ENCODE data around the gene ARL4A. TPM values are rescaled to one million over a fixed set of nuclear protein-coding genes. Genes with fewer than 3 reads are reported as not detected.
A peak's percentile ranks its signal among the peaks of the same experiment; 100 is the strongest.

Gene ARL4A
- total and polyA plus RNA-seq, 4 experiments from 2014 or later, result 11.6 to 101 (median 35.5) TPM

- DNase-seq, result no peak
- ChIA-PET CTCF (ENCODE audit: partially characterized antibody) (interaction anchor here (0.6 kb wide), 1 partner anchor 9 kb away, joined by 3 read pairs; no protein-coding TSS in a partner anchor), POLR2A (ENCODE audit: partially characterized antibody) (no interaction called here)
- H3K36me3 ChIP-seq (ENCODE audit: insufficient read depth, low read length), result no peaks in the 10 kb centered on the region
- no peaks in the 10 kb centered on the region for H3K27me3 ChIP-seq (ENCODE audit: insufficient read depth, low read length)
- H3K4me1 ChIP-seq (ENCODE audit: insufficient read depth, low read length), result no peaks in the 10 kb centered on the region
- Mint-ChIP-seq H3K36me3 (peaks cover 0 to 4% of the 10 kb centered on the region in 2 donors), H3K4me3 (no peak overlapping the region), H3K27ac (no peak overlapping the region), H3K4me1 (peaks cover 0 to 2% (median 0%) of the 10 kb centered on the region in 4 donors), H3K9me3 (peaks cover 0 to 15% (median 7%) of the 10 kb centered on the region in 8 donors), H3K27me3 (no peaks in the 10 kb centered on the region)
- no peak overlapping the region for H3K27ac ChIP-seq (ENCODE audit: low read depth, low read length)
- no peaks in the 10 kb centered on the region for H3K9me3 ChIP-seq (ENCODE audit: control insufficient read depth in 1 of 2, low read length in 2 of 2)
- intact Hi-C loops (cut with micrococcal nuclease), result no loop called here
- no peak overlapping the region for H3K4me3 ChIP-seq (ENCODE audit: low read length in 2 of 2)
Observed at GRCh38 chr7:12701433-12701832, 14.0 kb downstream of the ARL4A start.

GRCh38 chr7:12703881-12704280, 16.4 kb downstream of the ARL4A start:
- POLR2A ChIA-PET (ENCODE audit: partially characterized antibody), result no interaction called here
- DNase-seq, result no peak
- Mint-ChIP-seq H3K9me3 (peaks cover 0 to 15% (median 7%) of the 10 kb centered on the region in 8 donors), H3K4me3 (no peak overlapping the region), H3K27me3 (no peaks in the 10 kb centered on the region), H3K36me3 (peaks cover 0 to 4% of the 10 kb centered on the region in 2 donors), H3K4me1 (peaks cover 0 to 1% (median under 1%) of the 10 kb centered on the region in 4 donors), H3K27ac (no peak overlapping the region)
- Histone ChIP-seq H3K27me3 (ENCODE audit: insufficient read depth, low read length) (no peaks in the 10 kb centered on the region), H3K4me3 (ENCODE audit: low read length in 2 of 2) (no peak overlapping the region), H3K4me1 (ENCODE audit: insufficient read depth, low read length) (no peaks in the 10 kb centered on the region), H3K9me3 (ENCODE audit: control insufficient read depth in 1 of 2, low read length in 2 of 2) (no peaks in the 10 kb centered on the region), H3K36me3 (ENCODE audit: insufficient read depth, low read length) (no peaks in the 10 kb centered on the region), H3K27ac (ENCODE audit: low read depth, low read length) (no peak overlapping the region)
- intact Hi-C loops (cut with micrococcal nuclease), result no loop called here
- CTCF ChIA-PET (ENCODE audit: partially characterized antibody), result interaction anchor here (1.5 kb wide), 1 partner anchor 18 kb away, joined by 5 read pairs; no protein-coding TSS in a partner anchor

DNA sequence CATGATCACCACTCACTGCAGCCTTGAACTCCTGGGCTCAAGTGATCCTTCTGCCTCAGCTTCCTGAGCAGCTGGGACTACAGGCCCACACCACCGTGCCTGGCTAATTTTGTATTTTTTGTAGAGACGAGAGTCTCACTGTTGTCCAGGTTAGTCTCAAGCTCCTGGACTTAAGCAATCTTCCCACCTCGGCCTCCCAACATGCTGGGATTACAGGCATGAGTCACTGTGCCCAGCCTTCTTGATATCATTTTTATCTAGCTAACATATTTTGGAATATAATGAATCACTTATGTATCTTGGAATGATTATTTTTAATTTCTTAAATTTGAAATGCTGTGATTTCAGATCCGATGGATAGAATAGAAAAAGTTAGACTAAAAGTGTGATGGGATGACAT, 18.4 kb downstream of the ARL4A start:
- Histone ChIP-seq H3K27ac (ENCODE audit: low read depth, low read length) (no peak overlapping the region), H3K9me3 (ENCODE audit: control insufficient read depth in 1 of 2, low read length in 2 of 2) (no peaks in the 10 kb centered on the region), H3K4me3 (ENCODE audit: low read length in 2 of 2) (no peak overlapping the region), H3K4me1 (ENCODE audit: insufficient read depth, low read length) (no peaks in the 10 kb centered on the region), H3K36me3 (ENCODE audit: insufficient read depth, low read length) (no peaks in the 10 kb centered on the region), H3K27me3 (ENCODE audit: insufficient read depth, low read length) (no peaks in the 10 kb centered on the region)
- Mint-ChIP-seq H3K4me1 (peaks cover 0 to 1% (median under 1%) of the 10 kb centered on the region in 4 donors), H3K9me3 (peaks cover 0 to 12% (median 7%) of the 10 kb centered on the region in 8 donors), H3K27me3 (no peaks in the 10 kb centered on the region), H3K36me3 (peaks cover 0 to 4% of the 10 kb centered on the region in 2 donors), H3K4me3 (no peak overlapping the region), H3K27ac (no peak overlapping the region)
- no peak for DNase-seq
- CTCF ChIA-PET (ENCODE audit: partially characterized antibody), result interaction anchor here (0.7 to 1.1 kb wide), 2 partner anchors 15 to 18 kb away, joined by 3 read pairs; partner anchors contain the start of gene ARL4A
- POLR2A ChIA-PET (ENCODE audit: partially characterized antibody), result no interaction called here
- intact Hi-C loops (cut with micrococcal nuclease), result no loop called here

DNA sequence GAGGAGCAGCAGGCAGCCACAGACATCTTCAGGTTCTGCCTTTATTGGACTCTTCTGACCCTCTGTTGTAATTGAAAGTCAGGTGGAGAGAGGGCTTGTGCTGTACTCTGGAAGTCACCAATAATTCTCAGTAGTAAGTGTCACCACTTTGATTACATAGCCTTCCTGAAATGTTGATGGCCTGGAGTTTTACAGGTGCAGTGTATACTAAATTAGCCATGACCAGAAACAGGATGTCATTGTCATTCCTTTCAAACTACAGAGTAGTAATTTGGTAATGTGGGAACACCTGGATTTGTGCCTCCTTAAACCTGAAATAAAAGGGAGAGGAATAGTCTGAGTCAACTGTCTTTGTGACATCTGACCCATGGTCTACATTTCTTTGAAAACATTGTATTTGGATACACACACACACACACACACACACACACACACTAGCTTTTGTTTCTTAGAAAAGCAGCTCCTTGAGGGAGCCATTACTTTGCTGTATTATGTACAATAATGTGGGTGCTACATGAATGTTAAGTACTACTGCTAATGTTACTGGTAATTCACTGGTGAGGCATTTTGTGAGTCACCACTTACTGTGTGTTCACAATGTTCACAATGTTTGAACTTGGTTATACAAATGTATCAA, 19.6 kb downstream of the ARL4A start:
- Histone ChIP-seq H3K27ac (ENCODE audit: low read depth, low read length) (no peak overlapping the region), H3K4me1 (ENCODE audit: insufficient read depth, low read length) (no peaks in the 10 kb centered on the region), H3K36me3 (ENCODE audit: insufficient read depth, low read length) (no peaks in the 10 kb centered on the region), H3K9me3 (ENCODE audit: control insufficient read depth in 1 of 2, low read length in 2 of 2) (no peaks in the 10 kb centered on the region), H3K27me3 (ENCODE audit: insufficient read depth, low read length) (no peaks in the 10 kb centered on the region), H3K4me3 (ENCODE audit: low read length in 2 of 2) (no peak overlapping the region)
- DNase-seq, result no peak
- Mint-ChIP-seq H3K4me3 (no peak overlapping the region), H3K27me3 (no peaks in the 10 kb centered on the region), H3K27ac (no peak overlapping the region), H3K9me3 (peaks cover 0 to 6% (median under 1%) of the 10 kb centered on the region in 8 donors), H3K36me3 (no peaks in the 10 kb centered on the region), H3K4me1 (peaks cover 0 to 1% (median under 1%) of the 10 kb centered on the region in 4 donors)
- ChIA-PET POLR2A (ENCODE audit: partially characterized antibody) (no interaction called here), CTCF (ENCODE audit: partially characterized antibody) (interaction anchor here (1.1 kb wide), 1 partner anchor 19 kb away, joined by 3 read pairs; the partner anchor contains the start of gene ARL4A)
- intact Hi-C loops (cut with micrococcal nuclease), result no loop called here

GRCh38 chr7:12708314-12708713, 20.9 kb downstream of the ARL4A start:
- no peaks in the 10 kb centered on the region for H3K4me1 ChIP-seq (ENCODE audit: insufficient read depth, low read length)
- intact Hi-C loops (cut with micrococcal nuclease), result no loop called here
- DNase-seq, result no peak
- H3K27me3 ChIP-seq (ENCODE audit: insufficient read depth, low read length), result no peaks in the 10 kb centered on the region
- H3K4me3 Mint-ChIP-seq, result no peak overlapping the region
- no peaks in the 10 kb centered on the region for H3K9me3 Mint-ChIP-seq
- no peak overlapping the region for H3K27ac ChIP-seq (ENCODE audit: low read depth, low read length)
- ChIA-PET CTCF (ENCODE audit: partially characterized antibody) (no interaction called here), POLR2A (ENCODE audit: partially characterized antibody) (no interaction called here)
- H3K4me3 ChIP-seq (ENCODE audit: low read length in 2 of 2), result no peak overlapping the region
- no peaks in the 10 kb centered on the region for H3K36me3 Mint-ChIP-seq
- peaks cover 0 to 1% (median under 1%) of the 10 kb centered on the region in 4 donors for H3K4me1 Mint-ChIP-seq
- H3K27ac Mint-ChIP-seq, result no peak overlapping the region
- no peaks in the 10 kb centered on the region for H3K27me3 Mint-ChIP-seq
- H3K36me3 ChIP-seq (ENCODE audit: insufficient read depth, low read length), result no peaks in the 10 kb centered on the region
- H3K9me3 ChIP-seq (ENCODE audit: control insufficient read depth in 1 of 2, low read length in 2 of 2), result no peaks in the 10 kb centered on the region

DNA sequence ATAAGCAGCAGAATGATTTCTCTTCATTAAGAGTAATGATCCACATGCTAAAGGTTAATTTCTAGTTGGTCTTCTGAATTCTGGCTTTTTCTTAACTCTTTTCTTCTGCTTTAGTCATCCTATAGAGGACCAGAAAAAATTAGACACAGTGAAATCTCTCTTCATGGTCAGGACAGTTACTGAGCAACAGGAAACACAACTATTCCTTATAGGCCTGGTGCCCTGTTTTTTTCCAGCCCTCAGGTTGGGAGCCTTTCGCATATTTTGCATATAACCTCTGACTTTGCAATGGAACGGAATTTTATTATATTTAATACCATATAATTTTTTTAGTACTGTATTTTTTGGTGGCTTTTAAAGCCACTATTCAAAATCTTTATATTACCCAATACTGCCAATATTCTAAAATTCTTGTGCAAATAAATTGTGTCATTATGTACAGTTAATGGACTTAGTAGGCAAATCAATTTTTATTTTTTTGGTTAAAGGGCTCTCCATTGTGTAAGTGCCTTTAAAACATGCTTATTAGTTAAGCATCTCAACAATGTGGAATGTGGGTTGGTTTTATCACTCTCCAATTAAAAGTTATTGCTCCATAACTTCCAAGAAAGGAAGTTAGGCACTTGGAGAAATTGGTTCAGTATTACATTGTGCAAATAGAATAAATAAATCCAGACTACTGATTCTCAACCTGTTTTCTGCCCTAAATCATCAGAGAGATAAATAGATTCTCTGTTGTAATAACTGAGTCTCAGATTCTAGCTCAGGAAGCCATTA, 22.5 kb downstream of the ARL4A start:
- Mint-ChIP-seq H3K36me3 (no peaks in the 10 kb centered on the region), H3K27ac (peak overlapping the region in 1 of 7 donors; percentile 42), H3K27me3 (no peaks in the 10 kb centered on the region), H3K4me1 (peaks cover 0 to 2% (median under 1%) of the 10 kb centered on the region in 4 donors), H3K4me3 (no peak overlapping the region), H3K9me3 (no peaks in the 10 kb centered on the region)
- Histone ChIP-seq H3K27ac (ENCODE audit: low read depth, low read length) (no peak overlapping the region), H3K36me3 (ENCODE audit: insufficient read depth, low read length) (no peaks in the 10 kb centered on the region), H3K4me3 (ENCODE audit: low read length in 2 of 2) (no peak overlapping the region), H3K4me1 (ENCODE audit: insufficient read depth, low read length) (peaks cover under 1% of the 10 kb centered on the region), H3K9me3 (ENCODE audit: control insufficient read depth in 1 of 2, low read length in 2 of 2) (no peaks in the 10 kb centered on the region), H3K27me3 (ENCODE audit: insufficient read depth, low read length) (no peaks in the 10 kb centered on the region)
- no peak for DNase-seq
- intact Hi-C loops (cut with micrococcal nuclease), result no loop called here
- POLR2A ChIA-PET (ENCODE audit: partially characterized antibody), result no interaction called here
- CTCF ChIA-PET (ENCODE audit: partially characterized antibody), result no interaction called here

DNA sequence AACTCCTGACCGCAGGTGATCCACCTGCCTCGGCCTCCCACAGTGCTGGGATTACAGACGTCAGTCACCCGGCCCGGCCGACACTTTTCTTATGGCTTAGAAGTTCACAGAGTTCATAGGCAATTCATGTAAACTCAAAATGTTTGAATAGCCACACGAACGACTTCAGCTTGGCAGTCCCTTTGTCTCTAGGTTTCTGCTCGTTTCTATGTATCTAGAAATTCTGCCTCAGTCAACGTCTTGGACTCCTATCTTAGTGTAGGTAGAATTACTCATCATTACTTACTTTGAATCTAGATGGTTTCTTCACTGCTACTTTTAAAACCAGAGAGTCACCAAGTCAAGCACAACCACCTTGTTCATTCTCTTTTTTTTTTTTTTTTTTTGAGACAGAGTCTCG, 23.7 kb downstream of the ARL4A start:
- intact Hi-C loops (cut with micrococcal nuclease), result no loop called here
- CTCF ChIA-PET (ENCODE audit: partially characterized antibody), result interaction anchor here (0.9 to 2.0 kb wide), 3 partner anchors 10 to 25 kb away, joined by 3 to 6 read pairs (median 4); no protein-coding TSS in a partner anchor

More for the DNA sequence above, 23.7 kb downstream of the ARL4A start:
- no peaks in the 10 kb centered on the region for H3K27me3 Mint-ChIP-seq
- Histone ChIP-seq H3K27me3 (ENCODE audit: insufficient read depth, low read length) (no peaks in the 10 kb centered on the region), H3K4me3 (ENCODE audit: low read length in 2 of 2) (no peak overlapping the region), H3K36me3 (ENCODE audit: insufficient read depth, low read length) (no peaks in the 10 kb centered on the region), H3K9me3 (ENCODE audit: control insufficient read depth in 1 of 2, low read length in 2 of 2) (no peaks in the 10 kb centered on the region), H3K4me1 (ENCODE audit: insufficient read depth, low read length) (peaks cover 13% of the 10 kb centered on the region), H3K27ac (ENCODE audit: low read depth, low read length) (no peak overlapping the region)
- no peaks in the 10 kb centered on the region for H3K9me3 Mint-ChIP-seq
- peaks cover 8 to 9% (median 9%) of the 10 kb centered on the region in 4 donors for H3K4me1 Mint-ChIP-seq
- POLR2A ChIA-PET (ENCODE audit: partially characterized antibody), result no interaction called here
- H3K36me3 Mint-ChIP-seq, result no peaks in the 10 kb centered on the region
- H3K27ac Mint-ChIP-seq, result no peak overlapping the region
- no peak overlapping the region for H3K4me3 Mint-ChIP-seq
- DNase-seq, result peak in 1 of 5 donors; percentile 23

Measured in CD4-positive, alpha-beta memory T cell (primary cell).